Activated CD4-positive, alpha-beta T cell treated with anti-CD3 and anti-CD28 coated beads, Interleukin-2, Interleukin-6, amounts not matched to agents 100 ng/mL and 50 ng/mL, durations not matched to agents 16 hours and 8 hours (primary cell): ENCODE measurements around the gene RSPH3.
"Not testable (repeated sequence)": the region's sequence is repeated elsewhere in the genome, so short reads cannot be mapped to it uniquely, and the experiment has no call there.

Source experiments
- DNase-seq: peaks from one replicate; pipeline ENCODE4 v3.0.0-alpha.2; 2020

RSPH3 gene

GRCh38 chr6:158972241-158973233, 27.5 kb downstream of the RSPH3 start:
- peak; percentile 60 for DNase-seq

GRCh38 chr6:158970640-158971275, 29.2 kb downstream of the RSPH3 start:
- DNase-seq: no peak

- DNase-seq: no peak
Measured at GRCh38 chr6:158969148-158969547, 30.9 kb downstream of the RSPH3 start.

DNA sequence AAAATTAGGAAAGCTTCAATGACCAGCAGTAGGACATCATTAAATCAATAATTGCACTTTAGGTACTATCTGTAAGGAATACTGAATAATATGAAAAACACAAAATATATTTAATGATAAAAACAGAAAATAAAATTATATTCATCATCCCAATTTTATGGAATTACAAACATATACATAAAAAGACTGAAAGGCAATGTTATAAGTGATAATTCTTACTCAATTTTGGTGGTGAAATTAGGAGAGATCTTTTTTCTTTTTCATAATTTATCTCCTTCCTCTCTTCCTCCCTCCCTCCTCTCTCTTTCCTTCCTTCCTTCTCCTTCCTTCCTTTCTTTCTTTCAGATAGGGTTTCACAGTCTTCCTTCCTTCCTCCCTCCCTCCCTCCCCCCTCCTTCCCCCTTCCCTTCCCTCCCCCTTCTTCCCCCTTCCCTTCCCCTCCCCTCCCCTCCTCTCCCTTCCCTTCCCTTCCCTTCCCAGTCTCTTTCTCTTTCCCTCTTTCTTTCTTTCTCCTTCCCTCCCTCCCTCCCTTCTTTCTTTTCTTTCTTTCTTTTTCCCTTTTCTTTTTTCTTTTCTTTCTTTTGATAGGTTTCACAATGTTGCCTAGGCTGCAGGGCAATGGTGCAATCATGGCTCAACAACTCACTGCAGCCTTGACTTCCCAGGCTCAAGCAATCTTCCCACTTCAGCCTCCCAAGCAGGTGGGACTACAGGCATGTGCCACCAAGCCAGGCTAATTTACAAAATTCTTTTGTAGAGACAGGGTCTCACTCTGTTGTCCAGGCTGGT, 36.8 kb downstream of the RSPH3 start:
- no peak for DNase-seq

GRCh38 chr6:158962371-158962770, 37.6 kb downstream of the RSPH3 start:
- DNase-seq: no peak

- no peak for DNase-seq
Measured at GRCh38 chr6:158960026-158960425, 40.0 kb downstream of the RSPH3 start.

DNA sequence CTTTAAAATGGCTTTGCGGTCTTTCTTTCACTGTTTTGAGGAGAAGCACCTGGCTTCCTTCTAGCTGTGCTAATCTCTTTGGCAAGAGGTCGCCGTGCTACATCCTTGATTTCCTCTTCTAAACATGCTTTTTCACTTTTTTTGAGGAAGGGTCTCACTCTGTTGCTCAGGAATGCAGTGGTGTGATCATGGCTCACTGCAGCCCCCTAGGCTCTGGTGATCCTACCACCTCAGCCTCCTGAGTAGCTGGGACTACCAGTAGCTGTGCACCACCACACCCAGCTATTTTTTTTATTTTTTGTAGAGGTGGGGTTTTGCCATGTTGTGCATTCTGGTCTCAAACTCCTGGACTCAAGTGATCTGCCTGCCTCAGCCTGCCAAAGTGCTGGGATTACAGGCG, 40.5 kb downstream of the RSPH3 start:
- no peak for DNase-seq

GRCh38 chr6:158958504-158959386, 41.3 kb downstream of the RSPH3 start:
- no peak for DNase-seq

- DNase-seq: peak; percentile 35
Measured at GRCh38 chr6:158955255-158955654, 44.7 kb downstream of the RSPH3 start.

DNA sequence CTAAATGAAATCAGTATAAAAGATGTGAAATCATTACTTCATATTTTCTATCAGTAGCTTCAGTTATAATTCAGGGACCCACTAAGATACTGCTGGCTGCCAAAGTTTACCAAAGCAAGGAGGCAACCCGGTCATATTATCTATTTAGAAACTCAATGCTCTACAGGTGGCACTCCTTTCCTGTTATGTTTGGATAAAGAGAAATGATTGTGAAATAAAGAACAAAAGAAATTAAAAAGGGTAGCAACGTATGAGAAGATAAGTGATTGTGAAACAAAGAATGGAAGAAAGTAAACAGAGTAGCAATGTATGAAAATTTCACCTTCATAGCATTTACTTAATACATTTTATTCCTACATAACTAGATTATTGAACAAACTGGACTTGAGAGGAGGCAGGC, 45.2 kb downstream of the RSPH3 start:
- no peak for DNase-seq

DNA sequence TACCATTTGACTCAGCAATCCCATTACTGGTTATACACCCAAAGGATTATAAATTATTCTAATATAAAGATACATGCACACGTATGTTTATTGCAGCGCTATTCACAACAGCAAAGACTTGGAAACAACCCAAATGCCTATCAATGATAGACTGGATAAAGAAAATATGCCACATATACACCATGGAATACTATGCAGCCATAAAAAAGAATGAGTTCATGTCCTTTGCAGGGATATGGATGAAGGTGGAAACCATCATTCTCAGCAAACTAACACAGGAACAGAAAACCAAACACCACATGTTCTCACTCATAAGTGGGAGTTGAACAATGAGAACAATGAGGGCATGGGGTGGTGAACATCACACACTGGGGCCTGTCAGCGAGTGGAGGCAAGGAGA, 48.0 kb downstream of the RSPH3 start:
- not testable (repeated sequence) for DNase-seq

DNA sequence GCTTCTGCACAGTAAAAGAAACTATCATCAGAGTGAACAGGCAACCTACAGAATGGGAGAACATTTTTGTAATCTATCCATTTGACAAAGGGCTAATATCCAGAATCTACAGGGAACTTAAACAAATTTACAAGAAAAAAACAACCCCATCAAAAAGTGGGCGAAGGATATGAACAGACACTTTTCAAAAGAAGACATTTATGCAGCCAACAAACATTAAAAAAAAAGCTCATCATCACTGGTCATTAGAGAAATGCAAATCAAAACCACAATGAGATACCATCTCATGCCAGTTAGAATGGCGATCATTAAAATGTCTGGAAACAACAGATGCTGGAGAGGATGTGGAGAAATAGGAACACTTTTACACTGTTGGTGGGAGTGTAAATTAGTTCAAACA, 48.4 kb downstream of the RSPH3 start:
- not testable (repeated sequence) for DNase-seq

- DNase-seq: no peak
Measured at GRCh38 chr6:158947284-158947683, 52.7 kb downstream of the RSPH3 start.

DNA sequence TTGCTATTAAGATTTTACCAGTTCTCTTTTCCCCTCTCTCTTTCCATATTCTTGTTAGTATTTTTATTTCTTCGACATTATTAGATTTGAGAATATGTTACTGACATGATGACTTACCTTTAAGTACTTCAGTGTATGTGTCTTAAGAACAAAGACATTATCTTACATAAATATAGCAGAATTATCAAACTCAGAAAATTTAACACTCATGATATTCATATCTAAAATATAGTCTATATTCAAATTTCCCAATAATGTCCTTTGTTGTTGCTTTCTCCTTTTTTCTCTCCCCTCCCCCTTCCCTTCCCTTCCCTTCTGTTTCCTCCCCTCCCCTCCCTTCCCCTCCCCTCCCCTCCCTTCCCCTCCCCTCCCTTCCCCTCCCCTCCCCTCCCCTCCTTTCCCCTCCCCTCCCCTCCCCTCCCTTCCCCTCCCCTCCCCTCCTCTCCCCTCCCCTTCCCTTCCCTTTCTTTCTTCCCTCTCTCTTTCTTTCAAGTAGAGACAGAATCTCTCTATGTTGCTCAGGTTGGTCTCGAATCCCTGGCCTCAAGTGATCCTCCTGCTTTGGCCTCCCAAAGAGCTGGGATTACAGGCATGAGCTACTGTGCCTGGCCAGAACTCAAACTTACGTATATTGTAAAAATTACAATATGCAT, 56.5 kb downstream of the RSPH3 start:
- DNase-seq: no peak

GRCh38 chr6:158942349-158942748, 57.7 kb downstream of the RSPH3 start:
- no peak for DNase-seq

DNA sequence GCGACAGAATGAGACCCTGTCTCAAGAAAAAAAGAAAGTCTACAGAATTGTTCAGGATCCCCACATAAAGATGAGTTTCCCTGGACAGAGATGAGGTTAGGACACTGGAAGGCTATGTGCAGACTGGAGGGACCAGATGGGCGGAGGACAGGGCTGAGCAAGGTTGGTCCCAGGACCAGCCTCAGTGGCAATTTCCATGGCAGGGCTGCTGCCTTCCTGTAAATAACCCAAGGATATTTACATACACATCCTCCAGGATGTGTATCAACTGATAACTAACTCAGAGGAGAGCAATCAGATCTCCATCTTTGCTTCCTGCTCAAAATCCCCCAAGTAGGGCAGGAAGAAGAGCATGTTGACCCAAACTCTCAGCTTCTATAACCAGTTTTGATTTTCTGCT, 58.8 kb downstream of the RSPH3 start:
- DNase-seq: no peak

GRCh38 chr6:158939255-158940159, 60.5 kb downstream of the RSPH3 start:
- DNase-seq: no peak

- DNase-seq: no peak
Measured at GRCh38 chr6:158938811-158939254, 61.2 kb downstream of the RSPH3 start.

DNA sequence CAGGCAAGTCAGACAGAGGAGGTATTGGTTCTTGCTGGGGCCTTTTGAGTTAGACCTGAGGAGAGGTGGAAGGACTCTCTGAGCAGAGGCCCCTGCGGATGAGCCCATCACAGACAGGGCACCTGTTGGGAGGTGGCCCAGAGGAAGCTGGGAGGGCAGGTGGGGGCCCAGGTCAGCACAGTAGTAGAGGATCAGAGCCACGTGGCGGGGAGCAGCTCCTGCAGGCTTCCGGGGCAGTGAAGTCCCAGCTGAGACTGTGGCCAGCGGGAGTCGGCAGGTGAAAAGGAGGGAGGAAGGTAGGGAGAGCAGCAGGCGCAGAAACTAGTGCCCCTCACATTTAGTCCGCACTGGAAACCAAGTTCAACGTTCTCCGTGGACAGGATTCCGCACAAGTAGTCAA, 61.8 kb downstream of the RSPH3 start:
- no peak for DNase-seq

DNA sequence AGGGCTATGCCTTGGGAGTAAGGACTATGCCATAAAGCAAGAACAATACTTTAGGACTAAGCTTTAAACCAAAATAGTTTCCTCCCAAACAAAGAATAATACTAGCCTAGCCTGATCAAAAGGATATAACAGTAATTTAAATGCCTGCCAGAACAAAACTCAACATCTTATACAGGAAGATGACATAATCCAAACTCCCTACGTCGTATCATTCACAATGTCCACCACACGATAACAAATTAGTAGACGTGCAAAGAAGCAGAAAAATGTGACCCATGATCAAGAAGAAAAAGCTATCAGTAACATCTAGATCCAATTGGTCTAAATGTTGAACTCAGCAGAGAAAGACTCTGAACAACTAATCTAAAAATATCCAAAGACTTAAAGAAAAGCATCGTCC, 65.8 kb downstream of the RSPH3 start:
- no peak for DNase-seq
